ENCODE results near the gene CHAC1. TPM values are rescaled to one million over a fixed set of nuclear protein-coding genes. Genes with fewer than 3 reads are reported as not detected.

Gene CHAC1
- total RNA-seq, 3 donors from 2014 or later (not counting 1 experiment from before 2014, with no cell fraction given): 1.1 to 1.7 TPM; not detected in 1

- H3K4me1 Mint-ChIP-seq: no peaks in the 10 kb centered on the region
- no peak overlapping the region for H3K4me3 ChIP-seq (ENCODE audit: low read length)
- H3K36me3 Mint-ChIP-seq: no peaks in the 10 kb centered on the region
- TF ChIP-seq CTCF (IDR thresholded peaks at IDR 0.05): no peak
- H3K27ac ChIP-seq (ENCODE audit: low read length): no peak overlapping the region
- H3K27me3 Mint-ChIP-seq (ENCODE audit: low read depth in 2 of 2): peaks cover 0 to 11% of the 10 kb centered on the region in 2 donors
- H3K4me3 Mint-ChIP-seq: no peak overlapping the region
- no peaks in the 10 kb centered on the region for H3K9me3 ChIP-seq (ENCODE audit: control insufficient read depth, insufficient read depth, low read length)
- no peak overlapping the region for H3K27ac Mint-ChIP-seq
- H3K36me3 ChIP-seq (ENCODE audit: control insufficient read depth, insufficient read depth, low read length): no peaks in the 10 kb centered on the region
- intact Hi-C loops (cut with micrococcal nuclease): no loop called here
- DNase-seq: no peak
- H3K27me3 ChIP-seq (ENCODE audit: control insufficient read depth, insufficient read depth, low read length): no peaks in the 10 kb centered on the region
- H3K9me3 Mint-ChIP-seq: no peaks in the 10 kb centered on the region
- 92% methylated on average over 7 of the region's 8 CpGs for WGBS (ENCODE audit: insufficient coverage)
- H3K4me1 ChIP-seq (ENCODE audit: control insufficient read depth, insufficient read depth, low read length): peaks cover 3% of the 10 kb centered on the region
- ATAC-seq: no peak
These were observed 5.5 kb downstream of the CHAC1 start for GRCh38 chr15:40958723-40959122.

- H3K27me3 Mint-ChIP-seq (ENCODE audit: low read depth in 2 of 2): peaks cover 0 to 13% of the 10 kb centered on the region in 2 donors
- no peak overlapping the region for H3K4me3 ChIP-seq (ENCODE audit: low read length)
- H3K36me3 Mint-ChIP-seq: no peaks in the 10 kb centered on the region
- no peaks in the 10 kb centered on the region for H3K4me1 ChIP-seq (ENCODE audit: control insufficient read depth, insufficient read depth, low read length)
- H3K9me3 Mint-ChIP-seq: no peaks in the 10 kb centered on the region
- TF ChIP-seq CTCF (IDR thresholded peaks at IDR 0.05): no peak
- H3K36me3 ChIP-seq (ENCODE audit: control insufficient read depth, insufficient read depth, low read length): no peaks in the 10 kb centered on the region
- H3K27me3 ChIP-seq (ENCODE audit: control insufficient read depth, insufficient read depth, low read length): no peaks in the 10 kb centered on the region
- H3K4me3 Mint-ChIP-seq: no peak overlapping the region
- H3K27ac ChIP-seq (ENCODE audit: low read length): no peak overlapping the region
- intact Hi-C loops (cut with micrococcal nuclease): no loop called here
- 68% methylated on average over 22 of the region's 22 CpGs for WGBS (ENCODE audit: insufficient coverage)
- DNase-seq (no peak), ATAC-seq (no peak)
- H3K27ac Mint-ChIP-seq: no peak overlapping the region
- no peaks in the 10 kb centered on the region for H3K9me3 ChIP-seq (ENCODE audit: control insufficient read depth, insufficient read depth, low read length)
- H3K4me1 Mint-ChIP-seq: no peaks in the 10 kb centered on the region
These were observed 6.3 kb downstream of the CHAC1 start for GRCh38 chr15:40959331-40960141.

GRCh38 chr15:40960151-40960885, 7.0 kb downstream of the CHAC1 start:
- Histone ChIP-seq H3K36me3 (ENCODE audit: control insufficient read depth, insufficient read depth, low read length) (no peaks in the 10 kb centered on the region), H3K27me3 (ENCODE audit: control insufficient read depth, insufficient read depth, low read length) (no peaks in the 10 kb centered on the region), H3K4me3 (ENCODE audit: low read length) (no peak overlapping the region), H3K27ac (ENCODE audit: low read length) (no peak overlapping the region), H3K9me3 (ENCODE audit: control insufficient read depth, insufficient read depth, low read length) (no peaks in the 10 kb centered on the region), H3K4me1 (ENCODE audit: control insufficient read depth, insufficient read depth, low read length) (no peaks in the 10 kb centered on the region)
- Mint-ChIP-seq H3K27me3 (ENCODE audit: low read depth in 2 of 2) (peaks cover 0 to 14% of the 10 kb centered on the region in 2 donors), H3K9me3 (no peaks in the 10 kb centered on the region), H3K36me3 (no peaks in the 10 kb centered on the region), H3K4me1 (no peaks in the 10 kb centered on the region), H3K27ac (no peak overlapping the region), H3K4me3 (no peak overlapping the region)
- DNase-seq (no peak), ATAC-seq (no peak)
- whole genome bisulfite sequencing (ENCODE audit: insufficient coverage): 89% methylated on average over 16 of the region's 16 CpGs
- no peak for TF ChIP-seq CTCF (IDR thresholded peaks at IDR 0.05)
- intact Hi-C loops (cut with micrococcal nuclease): no loop called here
